GM12801 (cell line): ENCODE results near the gene MYL7.

Experiments used
- TF ChIP-seq, protein P1 (sequence below): IDR thresholded peaks from one replicate; pipeline ENCODE4 v1.5.1; 2011; ENCODE audit warnings: control low read depth; ENCODE audit not compliant: insufficient read length; ENCODE audit errors: extremely low read depth

The MYL7 gene

DNA sequence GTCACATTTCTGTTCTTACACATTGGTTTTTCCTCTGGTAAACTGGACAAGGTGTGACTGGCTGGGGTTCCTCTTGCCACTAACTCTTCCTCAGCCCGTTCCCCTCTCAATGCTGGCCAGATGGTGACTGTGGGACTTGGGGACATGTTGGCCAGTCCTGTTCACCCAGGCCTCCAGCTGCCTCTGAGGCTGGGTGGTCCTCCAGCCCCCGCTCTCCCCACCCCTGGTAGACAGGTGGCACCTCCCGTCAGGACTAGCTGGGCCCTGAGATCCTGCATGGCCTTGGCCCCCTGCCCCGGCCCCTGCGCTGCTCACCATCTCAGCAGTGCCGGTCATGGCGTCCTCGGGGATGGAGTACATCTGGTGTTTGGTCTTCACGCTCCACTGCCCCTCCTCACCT is 10.8 kb upstream of the MYL7 start:
- TF ChIP-seq, protein P1, sequence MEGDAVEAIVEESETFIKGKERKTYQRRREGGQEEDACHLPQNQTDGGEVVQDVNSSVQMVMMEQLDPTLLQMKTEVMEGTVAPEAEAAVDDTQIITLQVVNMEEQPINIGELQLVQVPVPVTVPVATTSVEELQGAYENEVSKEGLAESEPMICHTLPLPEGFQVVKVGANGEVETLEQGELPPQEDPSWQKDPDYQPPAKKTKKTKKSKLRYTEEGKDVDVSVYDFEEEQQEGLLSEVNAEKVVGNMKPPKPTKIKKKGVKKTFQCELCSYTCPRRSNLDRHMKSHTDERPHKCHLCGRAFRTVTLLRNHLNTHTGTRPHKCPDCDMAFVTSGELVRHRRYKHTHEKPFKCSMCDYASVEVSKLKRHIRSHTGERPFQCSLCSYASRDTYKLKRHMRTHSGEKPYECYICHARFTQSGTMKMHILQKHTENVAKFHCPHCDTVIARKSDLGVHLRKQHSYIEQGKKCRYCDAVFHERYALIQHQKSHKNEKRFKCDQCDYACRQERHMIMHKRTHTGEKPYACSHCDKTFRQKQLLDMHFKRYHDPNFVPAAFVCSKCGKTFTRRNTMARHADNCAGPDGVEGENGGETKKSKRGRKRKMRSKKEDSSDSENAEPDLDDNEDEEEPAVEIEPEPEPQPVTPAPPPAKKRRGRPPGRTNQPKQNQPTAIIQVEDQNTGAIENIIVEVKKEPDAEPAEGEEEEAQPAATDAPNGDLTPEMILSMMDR = no peak

DNA sequence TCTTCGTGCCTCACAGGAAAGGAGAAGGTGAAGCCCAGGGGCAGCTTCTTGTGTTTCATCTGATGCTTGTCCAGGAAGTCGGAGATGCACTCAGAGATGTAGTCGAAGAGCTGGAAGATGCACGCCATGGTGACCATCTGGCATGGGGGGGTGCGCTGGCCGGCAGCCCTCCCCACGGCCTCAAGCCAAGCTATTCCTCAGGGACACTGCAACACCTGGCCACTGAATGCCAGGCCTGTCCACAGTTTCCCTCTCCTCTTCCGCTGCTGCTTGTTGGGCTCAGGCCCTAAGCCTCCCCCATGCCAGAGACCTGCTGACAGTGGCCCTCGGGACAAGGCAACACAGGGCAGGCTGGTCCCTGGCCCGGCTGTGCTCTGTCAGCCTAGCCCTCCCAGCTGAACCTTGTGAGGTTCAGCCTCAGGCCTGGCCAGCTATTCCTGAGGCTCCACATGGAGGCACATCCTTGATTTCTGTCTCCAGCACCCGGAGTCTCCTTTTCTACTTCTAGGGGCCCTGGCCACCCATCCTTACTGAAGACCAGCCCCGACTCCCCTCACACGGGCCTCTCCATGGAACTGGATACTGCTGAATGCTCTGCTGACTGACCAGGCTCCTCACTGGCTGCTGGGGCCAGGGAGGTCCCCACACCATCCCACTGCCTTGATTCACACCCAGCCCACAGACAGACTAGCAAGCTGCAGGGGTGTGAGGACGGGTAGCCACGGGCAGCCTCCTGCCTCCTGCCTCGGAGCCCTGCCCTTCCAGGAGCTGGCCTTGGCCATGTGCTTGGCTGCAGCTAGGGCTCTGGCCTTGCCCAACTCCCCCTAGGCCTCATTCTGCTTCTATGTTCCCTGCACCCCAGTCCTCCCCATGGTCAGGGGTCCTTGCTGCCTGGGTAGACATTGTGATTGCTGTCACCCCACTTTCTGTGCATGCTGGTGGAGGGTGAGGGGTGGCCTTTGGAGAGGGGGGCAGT is 10.1 kb upstream of the MYL7 start:
- TF ChIP-seq, protein P1 = no peak

DNA sequence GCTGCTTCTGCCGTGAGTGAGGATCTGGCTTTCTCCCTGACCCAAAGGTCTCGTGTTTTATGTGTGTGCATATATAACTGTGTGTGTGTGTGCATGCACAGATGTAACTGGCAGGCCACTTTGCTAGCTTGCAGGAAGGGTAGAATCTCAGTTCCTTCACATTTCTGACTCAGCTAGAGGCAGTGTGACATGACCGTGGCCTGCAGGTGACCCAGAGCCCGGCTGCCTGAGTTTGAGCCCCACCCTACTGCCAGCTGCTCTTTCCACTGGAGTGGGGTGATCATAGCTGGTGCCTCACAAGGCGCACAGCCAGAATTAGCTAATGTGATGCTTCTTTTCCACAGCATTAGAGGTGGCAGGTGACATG is 9.3 kb upstream of the MYL7 start:
- TF ChIP-seq, protein P1 = no peak

DNA sequence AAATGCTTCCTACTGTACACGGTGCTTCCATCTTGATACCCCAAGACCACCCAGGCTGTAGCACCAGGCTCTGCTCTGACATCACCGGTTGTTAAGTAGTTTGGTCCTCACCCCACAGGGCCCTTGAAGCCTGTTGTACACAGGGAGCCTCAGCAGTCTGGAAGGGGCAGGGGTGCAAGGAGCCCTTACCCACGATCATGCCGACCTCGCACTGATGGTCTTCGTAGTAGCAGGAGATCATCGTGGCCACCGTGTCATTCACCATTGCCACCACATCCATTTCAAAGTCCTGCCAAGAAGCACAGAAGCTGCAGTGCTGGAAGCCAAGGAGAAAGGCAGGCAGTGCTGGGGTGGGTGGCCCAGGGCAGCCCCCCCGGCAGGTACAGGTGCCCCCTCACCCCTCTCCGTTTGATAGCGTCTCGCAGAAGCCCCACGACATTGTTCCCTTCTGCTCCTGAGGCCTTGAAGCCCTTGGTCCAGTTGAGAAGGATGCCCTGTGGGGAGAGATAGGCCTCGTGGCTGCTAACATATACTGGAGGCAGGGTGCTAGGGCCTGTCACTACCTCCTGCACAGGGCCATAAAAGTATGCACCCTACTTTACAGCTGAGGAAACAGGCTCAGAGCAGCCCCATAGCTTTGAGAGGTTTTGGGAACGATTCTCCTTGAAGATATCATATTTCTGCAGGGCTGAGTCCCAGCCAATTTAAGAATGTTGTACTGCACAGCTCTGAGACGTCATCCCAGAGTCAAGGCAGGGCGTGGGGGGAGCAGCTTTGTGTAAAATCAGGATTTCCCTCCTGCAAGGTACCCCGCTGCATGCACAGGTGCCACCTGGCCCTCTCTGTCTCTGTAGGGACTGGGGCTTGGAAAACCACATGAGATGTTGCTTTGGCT is 8.7 kb upstream of the MYL7 start:
- TF ChIP-seq, protein P1 = no peak

DNA sequence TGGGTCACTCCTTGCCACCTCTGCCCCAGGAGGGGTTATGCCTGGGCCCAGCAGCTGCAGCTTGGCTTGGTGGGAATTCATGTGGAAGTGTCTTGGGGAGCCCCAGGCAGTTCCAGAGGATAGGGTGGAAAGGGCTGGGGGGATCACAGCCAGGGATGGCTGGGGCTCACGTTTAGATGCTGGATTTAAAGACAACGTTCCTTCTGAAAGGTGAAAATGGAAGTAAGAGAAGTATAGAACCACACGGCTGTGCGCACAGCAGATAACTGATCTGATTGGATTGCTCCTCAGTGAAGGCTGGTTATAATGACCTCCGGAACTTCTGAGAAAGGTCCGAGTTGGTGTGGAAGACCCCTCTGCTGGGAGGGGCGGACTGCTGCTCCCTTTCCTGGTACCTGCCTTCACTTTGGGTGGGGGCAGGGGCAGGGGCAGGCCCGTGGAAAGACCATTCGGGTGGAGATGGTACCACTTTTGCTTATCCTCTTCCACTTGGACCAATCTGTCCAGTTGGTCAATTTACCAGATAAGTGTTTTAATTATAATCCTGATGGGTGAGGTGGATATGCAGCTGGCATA is 7.9 kb upstream of the MYL7 start:
- TF ChIP-seq, protein P1 = no peak

DNA sequence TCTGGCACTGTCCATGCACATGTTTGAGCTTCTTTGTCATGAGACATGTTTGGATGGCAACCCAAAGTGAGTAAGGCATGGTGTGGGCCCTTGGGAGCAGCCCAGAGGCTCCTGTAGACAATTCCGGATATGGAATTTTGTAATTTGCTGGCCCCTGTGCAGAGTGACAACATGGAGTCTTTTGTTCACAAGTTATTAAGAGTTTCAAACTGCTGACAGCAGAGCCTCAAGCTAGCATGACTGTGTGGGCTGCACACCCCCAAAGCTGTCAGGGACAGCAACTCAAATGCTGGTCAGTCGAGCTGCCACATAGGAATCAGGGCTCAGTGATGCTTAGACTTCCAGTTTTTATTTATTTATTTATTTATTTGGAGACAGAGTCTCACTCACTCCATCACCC is 7.0 kb upstream of the MYL7 start:
- TF ChIP-seq, protein P1 = no peak
